ENCODE measurements around the gene TCERG1L.

- TF ChIP-seq YY1 (IDR thresholded peaks at IDR 0.05; ENCODE audit: low read depth): no peak
- no peak for TF ChIP-seq EP300 (IDR thresholded peaks at IDR 0.05; ENCODE audit: borderline replicate concordance)
- TF ChIP-seq MAX (IDR thresholded peaks at IDR 0.05): no peak
- TF ChIP-seq RAD21 (IDR thresholded peaks at IDR 0.05; ENCODE audit: low read depth): no peak
Measured at GRCh38 chr10:131110241-131110783, 201.2 kb downstream of the TCERG1L start.
